ENCODE data around the gene HMGCS2.

DNA sequence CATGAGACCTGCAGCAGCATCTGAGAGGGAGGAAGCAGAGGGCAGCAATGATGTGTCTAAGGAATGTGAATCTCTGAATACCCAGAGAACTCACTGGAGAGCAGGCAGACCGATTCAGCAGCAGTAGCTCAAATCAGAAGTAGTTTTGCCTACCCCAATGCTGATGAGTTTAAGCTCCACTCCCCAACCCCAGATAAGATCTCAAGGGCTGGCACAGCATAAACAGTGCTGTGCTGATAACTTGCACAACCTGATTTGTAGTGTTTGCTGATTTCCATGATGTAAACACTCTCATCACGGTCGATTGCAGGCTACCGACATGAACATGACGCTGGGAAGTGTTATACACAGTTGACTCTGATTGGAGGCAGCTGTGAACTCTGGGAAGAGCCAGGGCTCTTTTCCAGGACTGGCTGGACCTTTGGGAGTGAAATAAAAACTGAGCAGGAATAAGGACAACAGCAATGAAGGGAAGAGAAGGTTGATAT is 11.2 kb upstream of the HMGCS2 start:
- TF ChIP-seq, protein P1, sequence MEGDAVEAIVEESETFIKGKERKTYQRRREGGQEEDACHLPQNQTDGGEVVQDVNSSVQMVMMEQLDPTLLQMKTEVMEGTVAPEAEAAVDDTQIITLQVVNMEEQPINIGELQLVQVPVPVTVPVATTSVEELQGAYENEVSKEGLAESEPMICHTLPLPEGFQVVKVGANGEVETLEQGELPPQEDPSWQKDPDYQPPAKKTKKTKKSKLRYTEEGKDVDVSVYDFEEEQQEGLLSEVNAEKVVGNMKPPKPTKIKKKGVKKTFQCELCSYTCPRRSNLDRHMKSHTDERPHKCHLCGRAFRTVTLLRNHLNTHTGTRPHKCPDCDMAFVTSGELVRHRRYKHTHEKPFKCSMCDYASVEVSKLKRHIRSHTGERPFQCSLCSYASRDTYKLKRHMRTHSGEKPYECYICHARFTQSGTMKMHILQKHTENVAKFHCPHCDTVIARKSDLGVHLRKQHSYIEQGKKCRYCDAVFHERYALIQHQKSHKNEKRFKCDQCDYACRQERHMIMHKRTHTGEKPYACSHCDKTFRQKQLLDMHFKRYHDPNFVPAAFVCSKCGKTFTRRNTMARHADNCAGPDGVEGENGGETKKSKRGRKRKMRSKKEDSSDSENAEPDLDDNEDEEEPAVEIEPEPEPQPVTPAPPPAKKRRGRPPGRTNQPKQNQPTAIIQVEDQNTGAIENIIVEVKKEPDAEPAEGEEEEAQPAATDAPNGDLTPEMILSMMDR (IDR thresholded peaks at IDR 0.05; ENCODE audit: borderline replicate concordance, extremely low read depth, low read length, poor library complexity, severe bottlenecking), result no peak
- TF ChIP-seq EZH2 (IDR thresholded peaks at IDR 0.05; ENCODE audit: borderline replicate concordance, low read depth, low read length, severe bottlenecking), result no peak
